CD4-positive, alpha-beta memory T cell (primary cell): ENCODE data around the gene PIF1. TPM values are rescaled to one million over a fixed set of nuclear protein-coding genes. Genes with fewer than 3 reads are reported as not detected.
"Not testable (repeated sequence)": the region's sequence is repeated elsewhere in the genome, so short reads cannot be mapped to it uniquely, and the experiment has no call there.

Experiments used
- CTCF ChIA-PET: fragments of 350-600 bp; sonication (Branson Sonifier 250); formaldehyde crosslinking; loops from one replicate; lab custom pipeline; 2021; ENCODE audit warnings: inconsistent platforms; ENCODE audit not compliant: partially characterized antibody; lab: Charles Lee
- POLR2A ChIA-PET: fragments of 350-600 bp; sonication (Branson Sonifier 250); formaldehyde crosslinking; loops from one replicate; lab custom pipeline; 2021; ENCODE audit not compliant: partially characterized antibody; lab: Charles Lee
- DNase-seq, 5 donors: peaks; one replicate each; pipeline versions ENCODE4 v3.0.0 to v3.0.0-alpha.2; 2020 to 2022; ENCODE audit warnings: mixed read lengths in 1 of 5
- H3K27ac ChIP-seq: one replicate; pipeline ENCODE4 v1.7.0; 2013; ENCODE audit warnings: low read depth, low read length
- H3K27me3 ChIP-seq: 2 replicates; pipeline ENCODE4 v1.7.0; 2013; ENCODE audit warnings: mild to moderate bottlenecking, low read length, moderate library complexity; ENCODE audit not compliant: insufficient read depth
- H3K36me3 ChIP-seq: 2 replicates; pipeline ENCODE4 v1.7.0; 2013; ENCODE audit warnings: mild to moderate bottlenecking, low read length, moderate library complexity; ENCODE audit not compliant: insufficient read depth
- H3K4me1 ChIP-seq: 2 replicates; pipeline ENCODE4 v1.7.0; 2013; ENCODE audit warnings: mild to moderate bottlenecking, low read length, moderate library complexity; ENCODE audit not compliant: insufficient read depth
- H3K4me3 ChIP-seq, 2 donors: one replicate each; pipeline ENCODE4 v1.7.0; 2013; ENCODE audit warnings: low read length in 2 of 2, mild to moderate bottlenecking in 1 of 2
- H3K9me3 ChIP-seq, 2 donors: one replicate each; pipeline ENCODE4 v1.7.0; 2013; ENCODE audit warnings: low read length in 2 of 2, control low read depth in 1 of 2; ENCODE audit not compliant: control insufficient read depth in 1 of 2
- H3K27ac Mint-ChIP-seq, 7 donors: one replicate each; pipeline ENCODE4 v1.8.0; 2020 to 2021; ENCODE audit warnings: mixed read lengths in 7 of 7, mild to moderate bottlenecking in 6 of 7, inconsistent platforms in 3 of 7, moderate library complexity in 3 of 7
- H3K27me3 Mint-ChIP-seq, 2 donors: one replicate each; pipeline ENCODE4 v1.8.0; 2020 to 2021; ENCODE audit warnings: mixed read lengths in 2 of 2
- H3K36me3 Mint-ChIP-seq, 2 donors: one replicate each; pipeline ENCODE4 v1.8.0; 2020 to 2021; ENCODE audit warnings: mixed read lengths in 2 of 2, inconsistent platforms in 1 of 2, mild to moderate bottlenecking in 1 of 2
- H3K4me1 Mint-ChIP-seq, 4 donors: one replicate each; pipeline ENCODE4 v1.8.0; 2020 to 2021; ENCODE audit warnings: mixed read lengths in 4 of 4, mild to moderate bottlenecking in 1 of 4
- H3K4me3 Mint-ChIP-seq, 8 donors: one replicate each; pipeline ENCODE4 v1.8.0; 2020 to 2021; ENCODE audit warnings: mixed read lengths in 8 of 8, mild to moderate bottlenecking in 7 of 8, moderate library complexity in 6 of 8, inconsistent platforms in 3 of 8
- H3K9me3 Mint-ChIP-seq, 8 donors: one replicate each; pipeline ENCODE4 v1.8.0; 2020 to 2021; ENCODE audit warnings: mixed read lengths in 8 of 8, mild to moderate bottlenecking in 5 of 8, inconsistent platforms in 3 of 8, moderate library complexity in 1 of 8
- intact Hi-C: fragments of 100-400 bp; cut with micrococcal nuclease; formaldehyde crosslinking; loops from one replicate; pipeline ENCODE4 v1.15.1; 2023
- polyA plus RNA-seq, 2 donors: library from polyadenylated mRNA; unstranded; fragments of 300-500 nt; fragmentation: Illumina TruSeq; gene quantifications; one replicate each; pipeline ENCODE4 v1.2.3, GENCODE V29; 2021
- total RNA-seq, 2 experiments: library from RNA; stranded (reverse); gene quantifications; one replicate each; pipeline ENCODE4 v1.2.3, GENCODE V29; 2021

The PIF1 gene
- total and polyA plus RNA-seq, 4 experiments from 2014 or later = 0.17 to 0.58 TPM; not detected in 2

DNA sequence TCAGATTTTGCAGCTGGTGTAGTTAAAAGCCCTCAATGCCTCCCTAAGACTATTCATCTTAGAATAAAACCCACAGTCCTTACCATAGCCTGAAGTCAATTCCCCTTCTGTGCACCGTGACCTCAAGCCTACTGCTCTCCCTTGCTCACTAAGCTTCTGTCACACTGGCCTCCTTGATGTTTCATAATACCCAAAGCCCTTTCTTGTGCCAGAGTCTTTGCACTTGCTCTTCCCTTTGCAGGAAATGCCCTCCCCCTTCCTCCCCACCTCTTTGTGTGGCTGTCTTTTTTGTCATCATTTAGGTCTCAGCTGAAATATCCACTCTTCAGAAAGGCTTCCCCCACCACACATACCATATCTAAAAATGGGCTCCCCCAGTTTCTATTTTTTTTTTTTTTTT is 12.1 kb upstream of the PIF1 start:
- ChIA-PET POLR2A (interaction anchor here (0.9 to 16.3 kb wide), 11 partner anchors 9 to 152 kb away, joined by 3 to 331 read pairs (median 4); partner anchors contain the start of genes PIF1 and SPG21), CTCF (interaction anchor here (1.1 to 9.3 kb wide), 8 partner anchors 11 to 105 kb away, joined by 4 to 162 read pairs (median 17); partner anchors contain the start of gene PIF1)
- Histone ChIP-seq H3K27ac (peak overlapping the region; percentile 10), H3K36me3 (no peaks in the 10 kb centered on the region), H3K27me3 (no peaks in the 10 kb centered on the region), H3K4me1 (peaks cover 64% of the 10 kb centered on the region), H3K4me3 (no peak overlapping the region), H3K9me3 (no peaks in the 10 kb centered on the region)
- intact Hi-C loops = no loop called here
- peak; percentile 53 to 72 (median 55) for DNase-seq
- H3K4me3 Mint-ChIP-seq = peak overlapping the region in 7 of 8 donors; percentile 65 to 86 (median 73)
- H3K27ac Mint-ChIP-seq = peak overlapping the region; percentile 60 to 93 (median 81)
- peaks cover 0 to 2% (median 0%) of the 10 kb centered on the region in 8 donors for H3K9me3 Mint-ChIP-seq
- peaks cover 41 to 58% (median 48%) of the 10 kb centered on the region in 4 donors for H3K4me1 Mint-ChIP-seq
- peaks cover 0 to 2% of the 10 kb centered on the region in 2 donors for H3K36me3 Mint-ChIP-seq
- H3K27me3 Mint-ChIP-seq = no peaks in the 10 kb centered on the region

DNA sequence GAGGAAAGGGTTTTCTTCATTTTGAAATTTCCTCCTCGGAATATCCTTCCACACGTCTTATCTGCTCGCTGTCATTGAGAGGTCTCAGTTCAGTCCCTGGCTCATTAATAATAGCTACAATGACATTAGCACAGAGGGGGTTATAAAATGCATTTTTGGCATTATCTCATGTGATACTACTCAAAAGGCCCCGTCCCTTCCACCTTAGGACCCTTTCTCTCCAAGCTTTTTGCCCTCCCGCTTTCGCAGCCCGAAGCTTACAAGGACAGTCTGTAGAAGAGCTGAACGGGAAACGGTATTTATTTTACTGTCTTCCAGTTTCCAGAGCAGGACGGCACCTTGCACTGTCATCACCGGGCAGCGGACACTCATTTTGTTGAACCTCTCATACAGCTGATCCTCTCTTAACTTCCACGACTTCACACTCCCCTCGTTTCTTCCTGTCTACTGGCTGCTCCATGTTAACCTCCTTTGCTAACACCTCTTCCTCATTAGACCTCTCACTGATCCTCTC is 10.6 kb upstream of the PIF1 start:
- Mint-ChIP-seq H3K9me3 (no peaks in the 10 kb centered on the region), H3K27me3 (no peaks in the 10 kb centered on the region), H3K4me1 (peaks cover 37 to 54% (median 44%) of the 10 kb centered on the region in 4 donors), H3K27ac (peak overlapping the region; percentile 40 to 88 (median 80)), H3K36me3 (no peaks in the 10 kb centered on the region), H3K4me3 (peak overlapping the region; percentile 49 to 79 (median 65))
- ChIA-PET CTCF (interaction anchor here (0.5 to 9.3 kb wide), 28 partner anchors 8 to 680 kb away, joined by 3 to 162 read pairs (median 6); partner anchors contain the start of genes ANKDD1A and PIF1), POLR2A (interaction anchor here (0.7 to 16.3 kb wide), 14 partner anchors 10 to 448 kb away, joined by 3 to 331 read pairs (median 4); partner anchors contain the start of genes PIF1, SPG21 and TRIP4)
- DNase-seq = no peak
- Histone ChIP-seq H3K4me1 (peaks cover 60% of the 10 kb centered on the region), H3K9me3 (no peaks in the 10 kb centered on the region), H3K27ac (no peak overlapping the region), H3K27me3 (no peaks in the 10 kb centered on the region), H3K36me3 (no peaks in the 10 kb centered on the region), H3K4me3 (peak overlapping the region in 1 of 2 donors; percentile 23)
- intact Hi-C loops = no loop called here

DNA sequence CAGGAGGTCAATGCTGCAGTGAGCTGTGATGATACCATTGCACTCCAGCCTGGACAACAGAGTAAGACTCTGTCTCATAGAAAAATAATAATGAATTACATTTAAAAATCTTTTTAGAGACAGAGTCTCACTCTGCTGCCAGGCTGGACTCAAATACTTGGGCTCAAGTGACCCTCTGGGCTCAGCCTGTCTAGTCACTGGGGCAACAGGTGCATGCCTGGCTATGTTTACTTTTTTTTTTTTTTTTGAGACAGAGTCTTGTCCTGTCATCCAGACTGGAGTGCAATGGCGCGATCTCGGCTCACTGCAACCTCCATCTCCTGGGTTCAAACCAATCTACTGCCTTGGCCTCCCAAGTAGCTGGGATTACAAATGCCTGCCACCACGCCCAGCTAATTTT is 8.2 kb upstream of the PIF1 start:
- intact Hi-C loops = no loop called here
- peaks cover 26 to 32% (median 29%) of the 10 kb centered on the region in 4 donors for H3K4me1 Mint-ChIP-seq
- Histone ChIP-seq H3K4me3 (no peak overlapping the region), H3K4me1 (peaks cover 36% of the 10 kb centered on the region), H3K9me3 (no peaks in the 10 kb centered on the region), H3K27ac (no peak overlapping the region), H3K27me3 (no peaks in the 10 kb centered on the region), H3K36me3 (no peaks in the 10 kb centered on the region)
- H3K27ac Mint-ChIP-seq = no peak overlapping the region
- H3K36me3 Mint-ChIP-seq = no peaks in the 10 kb centered on the region
- ChIA-PET CTCF (interaction anchor here (1.8 to 9.3 kb wide), 3 partner anchors 18 to 60 kb away, joined by 3 to 162 read pairs (median 24); no protein-coding TSS in a partner anchor), POLR2A (interaction anchor here (16.3 kb wide), 1 partner anchor 60 kb away, joined by 331 read pairs; no protein-coding TSS in a partner anchor)
- H3K4me3 Mint-ChIP-seq = no peak overlapping the region
- no peaks in the 10 kb centered on the region for H3K9me3 Mint-ChIP-seq
- no peaks in the 10 kb centered on the region for H3K27me3 Mint-ChIP-seq
- no peak for DNase-seq

DNA sequence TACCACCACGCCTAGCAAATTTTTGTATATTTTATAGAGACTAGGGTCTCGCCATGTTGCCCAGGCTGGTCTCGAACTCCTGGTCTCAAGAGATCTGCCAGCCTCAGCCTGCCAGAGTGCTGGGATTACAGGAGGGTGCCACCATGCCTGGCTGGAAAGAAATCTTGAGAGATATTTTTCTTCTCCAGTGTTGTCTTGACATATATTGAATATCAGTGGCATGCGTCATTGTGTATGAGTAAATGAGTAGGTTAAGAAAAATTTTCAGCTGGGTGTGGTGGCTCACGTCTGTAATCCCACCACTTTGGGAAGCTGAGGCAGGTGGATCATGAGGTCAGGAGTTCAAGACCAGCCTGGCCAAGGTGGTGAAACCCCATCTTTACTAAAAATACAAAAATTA is 3.5 kb upstream of the PIF1 start:
- no peaks in the 10 kb centered on the region for H3K36me3 Mint-ChIP-seq
- no peak overlapping the region for H3K4me3 ChIP-seq
- H3K27ac ChIP-seq = no peak overlapping the region
- no peaks in the 10 kb centered on the region for H3K9me3 ChIP-seq
- H3K9me3 Mint-ChIP-seq = no peaks in the 10 kb centered on the region
- H3K4me1 ChIP-seq = peaks cover 23% of the 10 kb centered on the region
- H3K4me3 Mint-ChIP-seq = no peak overlapping the region
- ChIA-PET CTCF (no interaction called here), POLR2A (no interaction called here)
- DNase-seq = no peak
- no peak overlapping the region for H3K27ac Mint-ChIP-seq
- peaks cover 2 to 7% of the 10 kb centered on the region in 2 donors for H3K27me3 Mint-ChIP-seq
- intact Hi-C loops = no loop called here
- H3K27me3 ChIP-seq = no peaks in the 10 kb centered on the region
- H3K4me1 Mint-ChIP-seq = peaks cover 15 to 22% (median 19%) of the 10 kb centered on the region in 4 donors
- no peaks in the 10 kb centered on the region for H3K36me3 ChIP-seq

DNA sequence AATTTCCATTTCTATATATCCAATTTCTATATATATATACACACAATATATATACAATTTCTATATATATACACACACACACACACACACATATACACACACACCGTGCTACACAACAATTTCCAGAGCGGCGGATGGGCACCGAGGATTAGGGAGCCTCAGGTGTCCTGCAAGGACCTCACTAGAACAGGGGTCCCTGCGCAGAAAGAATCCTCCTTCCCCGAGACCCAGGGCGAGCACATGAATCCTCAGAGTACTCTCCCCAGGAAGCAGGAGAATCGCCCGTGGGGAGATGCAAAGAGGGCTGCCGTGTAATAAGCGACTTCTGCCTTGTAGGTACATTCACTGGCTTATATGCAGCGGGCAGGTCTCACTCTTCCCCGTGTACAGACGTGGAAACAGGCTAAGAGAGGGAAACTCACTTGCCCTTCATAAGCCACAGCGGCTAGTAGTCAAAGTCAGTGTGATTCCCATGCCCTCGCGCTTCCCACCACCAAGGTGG is 467 bp downstream of the PIF1 start:
- H3K27ac ChIP-seq = no peak overlapping the region
- POLR2A ChIA-PET = interaction anchor here (0.8 to 2.3 kb wide), 8 partner anchors 11 to 69 kb away, joined by 3 to 36 read pairs (median 6); no protein-coding TSS in a partner anchor
- H3K4me3 Mint-ChIP-seq = peak overlapping the region; percentile 83 to 94 (median 88)

DNA sequence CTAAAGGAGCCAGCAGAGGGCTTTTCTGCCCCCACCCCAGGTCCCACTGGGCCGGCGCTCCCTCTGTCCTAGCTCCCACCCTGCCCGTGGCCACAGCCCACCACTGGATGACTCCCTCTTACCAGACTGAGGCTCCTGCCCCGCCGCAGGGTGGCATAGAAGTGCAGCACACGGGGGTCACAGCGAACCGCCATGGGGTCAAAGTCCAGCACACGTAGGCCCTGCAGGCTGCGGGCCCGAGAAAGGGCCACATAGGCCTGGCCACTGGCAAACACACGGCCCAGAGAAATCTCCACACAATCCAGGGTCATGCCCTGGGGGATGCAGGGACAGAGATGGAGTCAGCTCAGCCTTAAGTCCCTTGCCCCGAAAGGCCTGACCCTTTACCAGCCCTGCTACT is 9.0 kb downstream of the PIF1 start:
- H3K27me3 ChIP-seq = no peaks in the 10 kb centered on the region
- ChIA-PET POLR2A (no interaction called here), CTCF (interaction anchor here (1.0 to 1.8 kb wide), 3 partner anchors 12 to 45 kb away, joined by 3 to 4 read pairs (median 4); no protein-coding TSS in a partner anchor)
- no peaks in the 10 kb centered on the region for H3K4me1 ChIP-seq
- no peak for DNase-seq
- no peaks in the 10 kb centered on the region for H3K36me3 ChIP-seq
- no peaks in the 10 kb centered on the region for H3K9me3 ChIP-seq
- Mint-ChIP-seq H3K9me3 (peaks cover 0 to 1% (median 0%) of the 10 kb centered on the region in 8 donors), H3K4me1 (no peaks in the 10 kb centered on the region), H3K4me3 (no peak overlapping the region), H3K27ac (peak overlapping the region in 1 of 7 donors; percentile 36), H3K27me3 (peaks cover 0 to 2% of the 10 kb centered on the region in 2 donors), H3K36me3 (no peaks in the 10 kb centered on the region)
- intact Hi-C loops = no loop called here
- no peak overlapping the region for H3K27ac ChIP-seq
- no peak overlapping the region for H3K4me3 ChIP-seq

More for the DNA sequence above, 467 bp downstream of the PIF1 start:
- CTCF ChIA-PET = interaction anchor here (1.0 to 2.7 kb wide), 4 partner anchors 11 to 69 kb away, joined by 4 to 34 read pairs (median 10); no protein-coding TSS in a partner anchor
- no peaks in the 10 kb centered on the region for H3K27me3 ChIP-seq
- H3K4me1 ChIP-seq = peaks cover 23% of the 10 kb centered on the region
- DNase-seq = no peak
- peaks cover 2 to 9% of the 10 kb centered on the region in 2 donors for H3K27me3 Mint-ChIP-seq
- peak overlapping the region; percentile 60 to 62 for H3K4me3 ChIP-seq
- H3K4me1 Mint-ChIP-seq = peaks cover 21 to 34% (median 29%) of the 10 kb centered on the region in 4 donors
- H3K36me3 Mint-ChIP-seq = no peaks in the 10 kb centered on the region
- H3K9me3 ChIP-seq = no peaks in the 10 kb centered on the region
- H3K36me3 ChIP-seq = no peaks in the 10 kb centered on the region
- peak overlapping the region in 2 of 7 donors; percentile 81 to 90 for H3K27ac Mint-ChIP-seq
- intact Hi-C loops = loop anchor here (1.0 to 2.0 kb wide), 3 partner anchors 10 to 70 kb away; partner anchors contain the start of gene PLEKHO2
- peaks cover 0 to 3% (median 0%) of the 10 kb centered on the region in 8 donors for H3K9me3 Mint-ChIP-seq

DNA sequence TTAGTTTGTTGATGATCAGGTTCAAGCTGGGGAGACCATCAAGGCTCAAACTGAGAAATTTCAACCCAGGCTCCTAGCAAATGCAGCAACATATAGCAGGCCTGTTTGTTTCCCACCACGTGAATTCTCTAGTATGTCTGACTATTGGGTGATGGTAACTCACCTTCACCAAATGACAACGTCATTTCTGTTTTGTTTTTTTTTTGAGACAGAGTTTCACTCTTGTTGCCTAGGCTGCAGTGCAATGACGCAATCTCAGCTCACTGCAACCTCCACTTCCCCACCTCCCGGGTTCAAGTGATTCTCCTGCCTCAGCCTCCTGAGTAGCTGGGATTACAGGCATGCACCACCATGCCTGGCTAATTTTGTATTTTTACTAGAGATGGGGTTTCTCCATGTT is 10.5 kb downstream of the PIF1 start:
- H3K9me3 ChIP-seq, H3K27me3 Mint-ChIP-seq, H3K9me3 Mint-ChIP-seq, H3K4me1 Mint-ChIP-seq, DNase-seq, H3K4me3 ChIP-seq, H3K36me3 Mint-ChIP-seq, H3K27ac ChIP-seq, POLR2A ChIA-PET, H3K27me3 ChIP-seq, intact Hi-C loops, H3K36me3 ChIP-seq, H3K4me3 Mint-ChIP-seq, H3K4me1 ChIP-seq: not testable (repeated sequence)
- peak overlapping the region in 1 of 7 donors; percentile 41 for H3K27ac Mint-ChIP-seq
- CTCF ChIA-PET = interaction anchor here (0.7 to 1.8 kb wide), 6 partner anchors 11 to 626 kb away, joined by 3 to 5 read pairs (median 4); no protein-coding TSS in a partner anchor
